K562 (cell line): Measurements from ENCODE around the gene AGO4. TPM values are rescaled to one million over a fixed set of nuclear protein-coding genes. Genes with fewer than 3 reads are reported as not detected.

Experiments
- ARID3A ChIP-seq: IDR thresholded peaks from 2 replicates; pipeline ENCODE4 v1.6.1; 2012; ENCODE audit warnings: low read depth, low read length, improper control_type of control experiment, borderline replicate concordance
- CBX3 ChIP-seq, 2 experiments: IDR thresholded peaks; 1 replicate in 1 of 2; 2 replicates in 1 of 2; pipeline ENCODE4 v1.6.1; 2012; ENCODE audit warnings: inconsistent platforms in 2 of 2, low read length in 2 of 2, borderline replicate concordance in 1 of 2, control low read depth in 1 of 2
- CBX5 ChIP-seq: IDR thresholded peaks from 2 replicates; pipeline ENCODE4 v1.6.1; 2014; ENCODE audit warnings: low read depth, borderline replicate concordance
- CHD1 ChIP-seq: fragments of 200-600 bp; sonication (generic); IDR thresholded peaks from one replicate; pipeline ENCODE4 v1.6.1; 2012; ENCODE audit warnings: mild to moderate bottlenecking, moderate library complexity, low read length, inconsistent platforms
- CXXC5 ChIP-seq: fragments of 250-450 bp; sonication (Bioruptor Pico); IDR thresholded peaks from 2 replicates; pipeline ENCODE4 v1.8.0; 2022; ENCODE audit warnings: inconsistent platforms, mild to moderate bottlenecking, moderate library complexity
- DEAF1 ChIP-seq: fragments of 450-650 bp; formaldehyde crosslinking; IDR thresholded peaks from 2 replicates; pipeline ENCODE4 v1.4.0; 2020; ENCODE audit warnings: mild to moderate bottlenecking, moderate library complexity
- ELF1 ChIP-seq: fragments of 200-800 bp; sonication (Bioruptor generic); IDR thresholded peaks from 2 replicates; pipeline ENCODE4 v1.6.1; 2016; ENCODE audit warnings: missing genetic modification characterization, missing compliant biosample characterization
- ETV5 ChIP-seq: sonication (generic); formaldehyde crosslinking; IDR thresholded peaks from 2 replicates; pipeline ENCODE4 v1.4.0; 2020; ENCODE audit warnings: low read depth, mild to moderate bottlenecking, missing genetic modification reagents
- NFXL1 ChIP-seq: fragments of 450-650 bp; formaldehyde crosslinking; IDR thresholded peaks from 2 replicates; pipeline ENCODE4 v1.4.0; 2021; ENCODE audit warnings: mild to moderate bottlenecking
- NONO ChIP-seq, 2 experiments: fragments of 200-400 bp in 1 of 2; fragments of 450-650 bp in 1 of 2; formaldehyde crosslinking in 1 of 2; IDR thresholded peaks; 2 replicates each; pipeline ENCODE4 v1.6.1; 2017; ENCODE audit warnings: low read depth in 2 of 2, mild to moderate bottlenecking in 2 of 2, moderate library complexity in 2 of 2, low read length in 1 of 2
- PBX2 ChIP-seq, 2 experiments: IDR thresholded peaks in 1 of 2; conservative IDR thresholded peaks in 1 of 2; 2 replicates each; pipeline ENCODE4 v1.6.1; 2016; ENCODE audit warnings: low read depth in 2 of 2, mild to moderate bottlenecking in 1 of 2, missing compliant biosample characterization in 1 of 2, missing genetic modification characterization in 1 of 2, moderate library complexity in 1 of 2
- PHB2 ChIP-seq: fragments of 450-650 bp; IDR thresholded peaks from 2 replicates; pipeline ENCODE4 v1.6.1; 2017; ENCODE audit warnings: low read depth
- POLR2AphosphoS5 ChIP-seq: IDR thresholded peaks from 2 replicates; pipeline ENCODE4 v1.6.1; 2011; ENCODE audit warnings: mild to moderate bottlenecking, low read depth, low read length, moderate library complexity; ENCODE audit not compliant: control insufficient read depth, insufficient read depth
- RBFOX2 ChIP-seq: fragments of 200-400 bp; formaldehyde crosslinking; IDR thresholded peaks from 2 replicates; pipeline ENCODE4 v1.6.1; 2017; ENCODE audit warnings: low read depth, mild to moderate bottlenecking, low read length, moderate library complexity
- RBM34 ChIP-seq: fragments of 200-400 bp; formaldehyde crosslinking; IDR thresholded peaks from 2 replicates; pipeline ENCODE4 v1.6.1; 2018; ENCODE audit warnings: low read length, borderline replicate concordance; ENCODE audit not compliant: insufficient read depth
- ZFX ChIP-seq: sonication (generic); formaldehyde crosslinking; IDR thresholded peaks from 2 replicates; pipeline ENCODE4 v1.8.0; 2022; ENCODE audit warnings: mild to moderate bottlenecking, missing genetic modification reagents, moderate library complexity
- polyA plus RNA-seq, 8 experiments: library from polyadenylated mRNA; depleted of rRNA in 4 of 8; stranded (reverse) in 5 of 8; unstranded in 3 of 8; fragments of >200 nt; fragmentation: Nextera tagmentation in 2 of 8; fragmentation: Illumina TruSeq in 1 of 8; extraction: Ambion mirVana in 2 of 8; extraction: Trizol in 1 of 8; gene quantifications; 2 replicates each; pipeline versions ENCODE4 v1.2.1 to v1.2.3, GENCODE V29; 2011 to 2014; ENCODE audit warnings: inconsistent platforms in 1 of 8, missing spikeins in 1 of 8
- total RNA-seq, 7 experiments: library from RNA; depleted of rRNA in 6 of 7; stranded (reverse); fragments of >200 nt in 6 of 7; fragmentation: Illumina TruSeq in 2 of 7; extraction: Trizol in 2 of 7; gene quantifications; 2 replicates each; pipeline versions ENCODE4 v1.2.1 to v1.2.3, GENCODE V29; 2011 to 2021; ENCODE audit warnings: low replicate concordance in 1 of 7
- TF ChIP-seq, protein P1 (sequence below): fragments of 250-450 bp; sonication (Bioruptor Pico); IDR thresholded peaks from 2 replicates; pipeline ENCODE4 v1.9.0; 2021; ENCODE audit warnings: mild to moderate bottlenecking, inconsistent platforms

Gene AGO4
- total and polyA plus RNA-seq, 9 of the 15 experiments (the other 6 are each of a cell fraction or from before 2014, with no cell fraction given) = 1.3 to 10.5 (median 6.5) TPM

DNA sequence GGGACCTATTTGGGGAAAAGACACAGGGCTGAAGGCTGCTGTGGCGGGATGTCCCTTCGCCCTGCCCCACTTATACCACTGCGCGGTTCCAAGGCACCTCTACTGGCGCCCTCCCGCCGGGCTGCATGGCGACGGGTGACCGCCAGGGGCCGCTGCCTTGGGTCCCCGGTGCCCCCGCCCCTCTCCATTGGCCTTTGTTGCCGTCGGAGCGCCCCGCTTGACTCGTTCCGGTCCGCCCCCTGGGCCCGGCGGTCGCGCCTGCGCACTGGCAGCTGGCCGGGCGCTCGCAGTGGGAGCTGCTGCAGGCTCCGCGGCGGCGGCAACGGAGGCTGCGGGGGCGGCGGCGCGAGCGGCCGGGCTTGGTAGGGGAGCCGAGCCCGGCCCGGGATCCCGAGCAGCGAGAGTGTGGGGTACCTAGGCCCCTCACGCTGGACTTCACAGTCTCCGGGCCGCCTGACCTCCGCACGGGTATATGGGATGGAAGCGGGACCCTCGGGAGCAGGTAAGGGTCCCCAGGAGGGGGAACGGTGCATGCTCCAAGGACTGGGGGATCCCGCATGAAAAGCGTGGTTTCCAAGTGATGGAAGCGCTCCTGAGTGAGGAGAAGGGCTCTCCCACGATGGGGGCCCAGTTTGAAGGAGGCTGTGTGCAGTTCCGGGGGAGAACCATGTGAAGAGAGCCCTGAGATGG lies 75.3 kb downstream of the AGO4 start, which contains the start of gene AGO1 (continued):
- no peak for TF ChIP-seq ARID3A
- TF ChIP-seq POLR2AphosphoS5 = peak; percentile 55; the same call in 1 of the 2 replicates
- TF ChIP-seq RBM34 = no peak
- peak; percentile 76 for TF ChIP-seq CHD1
- TF ChIP-seq ETV5 (CRISPR knock-in tag) = peak; percentile 62; the same call in 1 of the 2 replicates
- TF ChIP-seq CBX5 = no peak
- no peak for TF ChIP-seq PHB2
- TF ChIP-seq CXXC5 (CRISPR knock-in tag) = peak; percentile 83
- peak; percentile 37; the same call in 1 of the 2 replicates for TF ChIP-seq ELF1 (tag)
- peak; percentile 40; the same call in 1 of the 2 replicates for TF ChIP-seq ZFX (CRISPR knock-in tag)
- TF ChIP-seq NFXL1 = 0 out of 2 replicates have a peak, but pooled peaks have one; percentile 23
- TF ChIP-seq DEAF1 (CRISPR knock-in tag) = peak; percentile 40
- TF ChIP-seq PBX2 (CRISPR knock-in tag; IDR thresholded peaks at IDR 0.05; ENCODE audit: low read depth) = no peak
- no peak for TF ChIP-seq PBX2 (tag; conservative IDR thresholded peaks at IDR 0.05; ENCODE audit: low read depth)
- TF ChIP-seq CBX3 (IDR thresholded peaks at IDR 0.05; ENCODE audit: borderline replicate concordance in 1 of 2, low read length in 2 of 2) = no peak; a peak in 1 of 3 replicates
- peak in 1 of 2 experiments; percentile 87; a peak in 2 of 4 replicates for TF ChIP-seq NONO (IDR thresholded peaks at IDR 0.05; ENCODE audit: low read depth in 2 of 2, low read length in 1 of 2)
- TF ChIP-seq, protein P1, sequence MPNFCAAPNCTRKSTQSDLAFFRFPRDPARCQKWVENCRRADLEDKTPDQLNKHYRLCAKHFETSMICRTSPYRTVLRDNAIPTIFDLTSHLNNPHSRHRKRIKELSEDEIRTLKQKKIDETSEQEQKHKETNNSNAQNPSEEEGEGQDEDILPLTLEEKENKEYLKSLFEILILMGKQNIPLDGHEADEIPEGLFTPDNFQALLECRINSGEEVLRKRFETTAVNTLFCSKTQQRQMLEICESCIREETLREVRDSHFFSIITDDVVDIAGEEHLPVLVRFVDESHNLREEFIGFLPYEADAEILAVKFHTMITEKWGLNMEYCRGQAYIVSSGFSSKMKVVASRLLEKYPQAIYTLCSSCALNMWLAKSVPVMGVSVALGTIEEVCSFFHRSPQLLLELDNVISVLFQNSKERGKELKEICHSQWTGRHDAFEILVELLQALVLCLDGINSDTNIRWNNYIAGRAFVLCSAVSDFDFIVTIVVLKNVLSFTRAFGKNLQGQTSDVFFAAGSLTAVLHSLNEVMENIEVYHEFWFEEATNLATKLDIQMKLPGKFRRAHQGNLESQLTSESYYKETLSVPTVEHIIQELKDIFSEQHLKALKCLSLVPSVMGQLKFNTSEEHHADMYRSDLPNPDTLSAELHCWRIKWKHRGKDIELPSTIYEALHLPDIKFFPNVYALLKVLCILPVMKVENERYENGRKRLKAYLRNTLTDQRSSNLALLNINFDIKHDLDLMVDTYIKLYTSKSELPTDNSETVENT (CRISPR knock-in tag) = peak; percentile 77; the same call in 1 of the 2 replicates
- TF ChIP-seq RBFOX2 = peak; percentile 74
